Retinal pigment epithelial cell (primary cell): ENCODE results near the gene WNT3.

Experiments
- DNase-seq: peaks from one replicate; pipeline ENCODE4 v3.0.0-alpha.2; 2010; ENCODE audit warnings: low read depth
- H3K4me3 ChIP-seq: 2 replicates; pipeline ENCODE4 v1.5.1; 2011; ENCODE audit warnings: mild to moderate bottlenecking, low read length, control low read depth, moderate library complexity
- CTCF ChIP-seq: conservative IDR thresholded peaks from 2 replicates; pipeline ENCODE4 v1.5.1; 2011; ENCODE audit warnings: low read depth, low read length, control low read depth, inconsistent platforms

The WNT3 gene

GRCh38 chr17:46859996-46860395 is 41.5 kb upstream of the WNT3 start:
- TF ChIP-seq CTCF: no peak
- DNase-seq: no peak
- no peak overlapping the region for H3K4me3 ChIP-seq

GRCh38 chr17:46857600-46857999 is 39.1 kb upstream of the WNT3 start:
- no peak for TF ChIP-seq CTCF
- DNase-seq: no peak
- no peak overlapping the region for H3K4me3 ChIP-seq

GRCh38 chr17:46854948-46855347 is 36.5 kb upstream of the WNT3 start:
- no peak for TF ChIP-seq CTCF
- no peak for DNase-seq
- no peak overlapping the region for H3K4me3 ChIP-seq

GRCh38 chr17:46854515-46854914 is 36.0 kb upstream of the WNT3 start:
- no peak overlapping the region for H3K4me3 ChIP-seq
- no peak for DNase-seq
- TF ChIP-seq CTCF: no peak

GRCh38 chr17:46853896-46854444 is 35.5 kb upstream of the WNT3 start:
- TF ChIP-seq CTCF: no peak
- DNase-seq: no peak
- H3K4me3 ChIP-seq: no peak overlapping the region

- peak within 1 kb of the TSS; percentile 42 for H3K4me3 ChIP-seq
- DNase-seq: no peak
- TF ChIP-seq CTCF: no peak
These were observed 32.7 kb upstream of the WNT3 start, which contains the start of gene WNT9B for GRCh38 chr17:46851029-46851741. Gene WNT9B, plus strand, starts transcription at chr17:46851583. Its CDS starts 56 bp downstream, at chr17:46851639.

- no peak for TF ChIP-seq CTCF
- DNase-seq: no peak
- peak overlapping the region; percentile 23 for H3K4me3 ChIP-seq
These were observed 32.2 kb upstream of the WNT3 start for GRCh38 chr17:46850688-46851028.
